Ovary (tissue), 3 donors: ENCODE results near the gene ITIH2.

Source experiments
- EP300 ChIP-seq: sonication (generic); formaldehyde crosslinking; IDR thresholded peaks from one replicate; pipeline ENCODE4 v1.6.1; 2017; ENCODE audit warnings: antibody characterized with exemption
- POLR2A ChIP-seq: fragments of 450-650 bp; IDR thresholded peaks from one replicate; pipeline ENCODE4 v1.6.1; 2017; ENCODE audit warnings: antibody characterized with exemption, mild to moderate bottlenecking, moderate library complexity
- TF ChIP-seq, protein P1 (sequence below), 3 donors: fragments of 450-650 bp in 2 of 3; fragments of 200-600 bp in 1 of 3; IDR thresholded peaks; one replicate each; pipeline versions ENCODE4 v1.5.1 to v1.8.0; 2016 to 2022; ENCODE audit warnings: antibody characterized with exemption in 3 of 3, mild to moderate bottlenecking in 1 of 3
- donor health status: DM: no; HTN: no; CAD: no.

DNA sequence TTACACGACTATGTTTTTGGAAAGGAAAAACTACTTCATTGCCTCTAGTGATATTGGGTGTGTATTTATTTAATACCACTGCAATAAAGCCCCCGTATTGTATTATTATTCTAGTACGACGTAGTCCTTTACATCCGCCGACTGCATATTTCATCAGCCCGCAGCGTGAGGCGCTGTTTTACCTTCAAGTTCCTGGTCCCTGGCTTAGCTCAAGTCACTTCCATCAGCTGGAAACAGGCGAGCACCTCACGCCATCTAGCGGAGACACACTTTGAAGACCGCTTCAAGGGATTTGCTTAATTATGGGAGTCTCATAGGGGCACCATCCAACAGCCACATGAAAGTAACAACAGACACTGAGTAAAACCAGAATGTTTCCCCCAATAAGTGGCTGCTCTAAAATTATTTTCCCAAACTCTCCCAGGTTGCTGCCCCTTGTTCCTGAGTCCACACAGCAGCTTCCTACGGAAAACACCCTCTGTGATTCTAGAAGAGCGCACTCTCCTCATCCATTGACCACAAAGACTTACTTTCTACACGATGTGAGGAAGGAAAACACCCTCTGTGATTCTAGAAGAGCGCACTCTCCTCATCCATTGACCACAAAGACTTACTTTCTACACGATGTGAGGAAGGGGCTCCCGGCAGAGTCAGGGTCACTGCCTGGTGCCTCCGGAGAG is 15.7 kb upstream of the ITIH2 start:
- TF ChIP-seq, protein P1, sequence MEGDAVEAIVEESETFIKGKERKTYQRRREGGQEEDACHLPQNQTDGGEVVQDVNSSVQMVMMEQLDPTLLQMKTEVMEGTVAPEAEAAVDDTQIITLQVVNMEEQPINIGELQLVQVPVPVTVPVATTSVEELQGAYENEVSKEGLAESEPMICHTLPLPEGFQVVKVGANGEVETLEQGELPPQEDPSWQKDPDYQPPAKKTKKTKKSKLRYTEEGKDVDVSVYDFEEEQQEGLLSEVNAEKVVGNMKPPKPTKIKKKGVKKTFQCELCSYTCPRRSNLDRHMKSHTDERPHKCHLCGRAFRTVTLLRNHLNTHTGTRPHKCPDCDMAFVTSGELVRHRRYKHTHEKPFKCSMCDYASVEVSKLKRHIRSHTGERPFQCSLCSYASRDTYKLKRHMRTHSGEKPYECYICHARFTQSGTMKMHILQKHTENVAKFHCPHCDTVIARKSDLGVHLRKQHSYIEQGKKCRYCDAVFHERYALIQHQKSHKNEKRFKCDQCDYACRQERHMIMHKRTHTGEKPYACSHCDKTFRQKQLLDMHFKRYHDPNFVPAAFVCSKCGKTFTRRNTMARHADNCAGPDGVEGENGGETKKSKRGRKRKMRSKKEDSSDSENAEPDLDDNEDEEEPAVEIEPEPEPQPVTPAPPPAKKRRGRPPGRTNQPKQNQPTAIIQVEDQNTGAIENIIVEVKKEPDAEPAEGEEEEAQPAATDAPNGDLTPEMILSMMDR (IDR thresholded peaks at IDR 0.05) = peak; percentile 86 to 90 (median 88)
- TF ChIP-seq POLR2A = no peak
- TF ChIP-seq EP300 = no peak
